Coronary artery (tissue), 2 donors: Measurements from ENCODE around the gene DDC.
"Not testable (repeated sequence)": the region's sequence is repeated elsewhere in the genome, so short reads cannot be mapped to it uniquely, and the experiment has no call there.

Experiments
- DNase-seq: peaks from one replicate; pipeline ENCODE4 v3.0.0-alpha.2; 2017; ENCODE audit warnings: low spot score
- H3K27ac ChIP-seq, 2 donors: fragments of 200-600 bp; sonication (generic); one replicate each; pipeline ENCODE4 v1.5.1; 2016 to 2019
- H3K4me3 ChIP-seq: fragments of 200-600 bp; sonication (generic); 2 replicates; pipeline ENCODE4 v1.5.1; 2016; ENCODE audit warnings: mild to moderate bottlenecking, moderate library complexity
- TF ChIP-seq, protein P1 (sequence below): fragments of 200-600 bp; sonication (generic); IDR thresholded peaks from one replicate; pipeline ENCODE4 v1.5.1; 2019; ENCODE audit warnings: antibody characterized with exemption

DDC gene

DNA sequence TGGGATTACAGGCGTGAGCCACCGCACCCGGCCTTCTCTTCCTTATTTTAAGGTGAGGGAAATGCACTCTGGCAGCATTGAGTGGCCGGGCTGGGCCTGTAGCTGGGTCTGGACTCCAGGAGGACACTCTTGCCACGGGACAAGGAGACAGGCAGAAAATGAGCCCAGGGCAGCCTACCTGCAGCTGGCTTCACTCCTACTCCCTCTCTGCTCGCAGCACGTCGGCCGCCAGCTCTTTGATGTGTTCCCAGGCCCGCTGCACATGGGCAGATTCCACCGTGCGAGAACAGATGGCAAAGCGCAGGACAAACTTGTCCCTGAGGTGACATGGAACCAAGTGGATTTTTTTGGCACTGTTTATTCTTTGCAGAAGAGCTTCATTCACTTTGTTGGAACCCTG lies 102.2 kb downstream of the DDC start:
- no peak for DNase-seq
- H3K27ac ChIP-seq = no peak overlapping the region
- no peak overlapping the region for H3K4me3 ChIP-seq
- TF ChIP-seq, protein P1, sequence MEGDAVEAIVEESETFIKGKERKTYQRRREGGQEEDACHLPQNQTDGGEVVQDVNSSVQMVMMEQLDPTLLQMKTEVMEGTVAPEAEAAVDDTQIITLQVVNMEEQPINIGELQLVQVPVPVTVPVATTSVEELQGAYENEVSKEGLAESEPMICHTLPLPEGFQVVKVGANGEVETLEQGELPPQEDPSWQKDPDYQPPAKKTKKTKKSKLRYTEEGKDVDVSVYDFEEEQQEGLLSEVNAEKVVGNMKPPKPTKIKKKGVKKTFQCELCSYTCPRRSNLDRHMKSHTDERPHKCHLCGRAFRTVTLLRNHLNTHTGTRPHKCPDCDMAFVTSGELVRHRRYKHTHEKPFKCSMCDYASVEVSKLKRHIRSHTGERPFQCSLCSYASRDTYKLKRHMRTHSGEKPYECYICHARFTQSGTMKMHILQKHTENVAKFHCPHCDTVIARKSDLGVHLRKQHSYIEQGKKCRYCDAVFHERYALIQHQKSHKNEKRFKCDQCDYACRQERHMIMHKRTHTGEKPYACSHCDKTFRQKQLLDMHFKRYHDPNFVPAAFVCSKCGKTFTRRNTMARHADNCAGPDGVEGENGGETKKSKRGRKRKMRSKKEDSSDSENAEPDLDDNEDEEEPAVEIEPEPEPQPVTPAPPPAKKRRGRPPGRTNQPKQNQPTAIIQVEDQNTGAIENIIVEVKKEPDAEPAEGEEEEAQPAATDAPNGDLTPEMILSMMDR = no peak

DNA sequence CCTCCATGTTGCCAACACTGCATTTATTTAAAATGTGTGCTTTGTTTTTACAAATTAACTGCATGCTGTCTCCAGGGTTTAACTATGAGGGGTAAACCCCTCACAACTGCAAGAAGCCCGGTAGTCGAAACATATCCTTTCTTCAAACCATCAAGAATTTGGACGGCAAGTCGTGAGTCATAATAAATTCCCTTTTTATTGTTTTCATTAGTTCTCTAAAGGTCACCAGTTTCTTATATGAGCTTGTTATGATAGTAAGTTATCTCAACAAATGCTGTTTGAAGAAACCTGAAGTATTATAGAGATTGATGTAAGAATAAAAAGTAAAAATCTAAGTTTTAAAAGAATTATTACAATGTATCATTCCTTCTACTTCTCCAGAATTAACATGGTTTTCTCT lies 102.8 kb downstream of the DDC start:
- no peak for DNase-seq
- Histone ChIP-seq H3K4me3 (no peak overlapping the region), H3K27ac (no peak overlapping the region)
- TF ChIP-seq, protein P1 = no peak

DNA sequence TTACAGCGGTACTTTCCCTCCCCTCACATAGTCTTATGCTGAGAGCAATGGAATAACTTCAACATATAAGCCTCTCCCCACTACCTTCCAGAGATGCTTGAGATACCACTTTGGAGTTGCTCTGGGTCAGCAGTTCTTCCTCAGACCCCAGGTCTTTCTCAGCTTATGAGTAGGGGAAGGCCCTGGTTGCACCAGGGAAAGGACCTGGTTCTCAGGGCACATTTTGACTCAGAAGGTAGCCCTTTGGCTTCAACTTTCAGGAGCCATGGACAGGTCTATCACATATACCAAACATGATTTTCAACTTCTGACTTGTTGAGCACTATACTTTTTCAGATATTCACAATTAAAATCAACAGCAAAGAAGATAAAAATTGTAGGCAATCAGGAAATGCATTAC lies 103.5 kb downstream of the DDC start:
- no peak for DNase-seq
- Histone ChIP-seq H3K27ac (no peak overlapping the region), H3K4me3 (no peak overlapping the region)
- TF ChIP-seq, protein P1 = no peak

DNA sequence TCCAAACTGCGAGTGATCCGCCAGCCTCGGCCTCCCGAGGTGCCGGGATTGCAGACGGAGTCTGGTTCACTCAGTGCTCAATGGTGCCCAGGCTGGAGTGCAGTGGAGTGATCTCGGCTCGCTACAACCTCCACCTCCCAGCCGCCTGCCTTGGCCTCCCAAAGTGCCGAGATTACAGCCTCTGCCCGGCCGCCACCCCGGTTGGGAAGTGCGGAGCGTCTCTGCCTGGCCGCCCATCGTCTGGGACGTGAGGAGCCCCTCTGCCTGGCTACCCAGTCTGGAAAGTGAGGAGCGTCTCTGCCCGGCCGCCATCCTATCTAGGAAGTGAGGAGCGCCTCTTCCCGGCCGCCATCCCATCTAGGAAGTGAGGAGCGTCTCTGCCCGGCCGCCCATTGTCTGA lies 106.0 kb downstream of the DDC start:
- not testable (repeated sequence) for H3K27ac ChIP-seq, H3K4me3 ChIP-seq, DNase-seq

DNA sequence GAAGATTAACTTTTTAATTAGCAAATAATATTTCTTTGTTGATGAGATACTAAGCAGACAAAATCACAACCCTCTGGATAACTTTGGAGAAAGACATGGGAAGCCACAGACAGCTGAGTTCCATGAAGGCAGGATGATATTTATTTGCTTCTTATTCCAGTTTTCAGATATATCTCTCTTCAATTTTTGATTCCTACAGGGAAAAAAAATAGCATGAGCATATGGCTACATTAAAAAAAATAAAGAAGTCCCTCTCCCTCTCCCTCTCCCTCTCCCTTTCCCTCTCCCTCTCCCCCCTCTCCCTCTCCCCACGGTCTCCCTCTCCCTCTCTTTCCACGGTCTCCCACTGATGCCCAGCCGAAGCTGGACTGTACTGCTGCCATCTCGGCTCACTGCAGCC lies 106.6 kb downstream of the DDC start:
- H3K27ac ChIP-seq, H3K4me3 ChIP-seq, DNase-seq: not testable (repeated sequence)

DNA sequence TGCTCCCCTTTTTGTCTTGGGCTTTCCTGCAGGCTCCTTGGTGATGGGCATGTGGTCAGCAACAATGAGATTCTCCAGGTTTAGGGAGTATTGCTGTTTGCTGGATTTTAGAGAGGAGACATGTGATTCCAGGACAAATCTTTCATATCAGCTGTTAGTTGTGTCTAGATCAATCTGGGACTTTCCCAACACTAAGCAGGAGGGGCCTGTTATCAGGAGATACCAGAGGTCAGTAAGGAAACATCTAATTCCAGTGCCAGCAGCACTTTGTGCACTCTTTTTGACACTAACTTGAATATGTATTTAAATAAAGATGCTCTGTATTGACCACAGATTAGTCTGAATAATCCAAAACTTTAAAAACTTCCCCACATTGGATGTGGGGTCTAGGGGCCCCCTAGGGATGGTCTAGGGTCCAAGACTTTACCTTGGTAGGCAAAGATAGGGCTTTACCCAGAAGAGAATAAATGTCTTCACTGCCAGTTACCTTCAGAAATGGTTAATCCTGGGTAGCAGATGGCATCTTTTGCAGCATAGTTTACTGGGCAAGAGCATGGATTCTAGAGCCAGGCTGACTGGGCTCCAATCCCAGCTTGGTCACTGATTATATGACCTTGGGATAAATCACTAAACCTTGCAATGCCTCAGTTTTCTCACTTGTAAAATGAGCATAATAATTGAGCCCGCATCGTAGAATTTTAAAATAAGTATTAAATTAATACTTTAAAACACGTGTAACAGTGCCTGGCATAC lies 108.7 kb downstream of the DDC start:
- TF ChIP-seq, protein P1 = no peak
- DNase-seq = no peak
- H3K27ac ChIP-seq = no peak overlapping the region
- H3K4me3 ChIP-seq = no peak overlapping the region

DNA sequence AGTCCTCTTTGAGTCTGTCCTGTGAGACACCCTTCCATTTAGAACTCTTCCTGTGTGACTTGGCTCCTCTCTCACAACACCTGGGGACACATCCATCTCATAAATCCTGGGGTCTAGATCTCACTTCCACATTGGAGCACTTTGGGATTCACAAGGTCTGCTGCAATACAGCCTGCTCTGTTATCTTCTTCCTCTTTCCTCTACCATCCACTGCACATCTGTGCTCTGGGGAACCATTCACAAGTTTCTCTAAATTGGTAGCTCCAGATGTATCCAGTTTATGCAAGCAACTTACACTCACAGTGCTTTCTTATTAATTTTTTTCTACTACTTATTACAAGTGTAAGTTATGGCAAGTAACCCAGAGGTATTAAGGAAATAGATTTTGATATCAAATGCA lies 109.5 kb downstream of the DDC start:
- no peak for DNase-seq
- Histone ChIP-seq H3K27ac (no peak overlapping the region), H3K4me3 (no peak overlapping the region)
- TF ChIP-seq, protein P1 = no peak

DNA sequence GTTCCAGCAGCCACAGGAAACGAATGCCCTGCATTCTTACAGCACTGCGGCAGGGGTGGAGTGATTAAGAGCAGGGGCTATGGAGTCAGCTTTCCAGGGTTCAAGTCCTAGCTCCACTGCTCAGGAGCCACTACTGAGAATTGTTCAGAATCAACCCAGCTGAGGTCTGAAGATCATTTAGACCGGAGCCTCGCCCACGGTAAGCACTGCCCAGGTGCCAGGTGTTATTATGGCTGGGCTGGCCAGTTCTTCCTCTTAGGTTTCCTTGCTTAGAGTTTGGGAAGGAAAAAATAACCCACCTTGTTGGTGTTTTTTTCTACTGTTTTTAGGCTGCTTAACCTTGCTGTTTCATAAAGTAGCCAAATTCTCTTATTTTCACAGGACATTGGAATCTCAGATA lies 110.2 kb downstream of the DDC start:
- TF ChIP-seq, protein P1 = no peak
- Histone ChIP-seq H3K4me3 (no peak overlapping the region), H3K27ac (no peak overlapping the region)
- DNase-seq = no peak
